Muscle layer of colon (tissue), 2 donors: ENCODE results near the gene STPG4.

Source experiments
- H3K27ac ChIP-seq: one replicate; pipeline ENCODE4 v1.7.0; 2013; ENCODE audit warnings: low read depth, mild to moderate bottlenecking, low read length, moderate library complexity
- H3K27me3 ChIP-seq, 2 donors: one replicate each; pipeline ENCODE4 v1.7.0; 2013; ENCODE audit warnings: low read length in 2 of 2, mild to moderate bottlenecking in 2 of 2; ENCODE audit not compliant: insufficient read depth in 2 of 2, control insufficient read depth in 1 of 2
- H3K36me3 ChIP-seq: one replicate; pipeline ENCODE4 v1.7.0; 2013; ENCODE audit warnings: mild to moderate bottlenecking, low read length; ENCODE audit not compliant: insufficient read depth
- H3K4me1 ChIP-seq: one replicate; pipeline ENCODE4 v1.7.0; 2013; ENCODE audit warnings: mild to moderate bottlenecking, low read length; ENCODE audit not compliant: insufficient read depth
- H3K4me3 ChIP-seq, 2 donors: one replicate each; pipeline ENCODE4 v1.7.0; 2013; ENCODE audit warnings: low read length in 2 of 2, low read depth in 1 of 2, mild to moderate bottlenecking in 1 of 2, moderate library complexity in 1 of 2
- H3K9ac ChIP-seq: one replicate; pipeline ENCODE4 v1.7.0; 2013; ENCODE audit warnings: low read length
- H3K9me3 ChIP-seq: one replicate; pipeline ENCODE4 v1.7.0; 2013; ENCODE audit warnings: mild to moderate bottlenecking, low read length
- donor health status: abdominal sarcoma.
- donor health status: Adenocarcinoma of cecum.

Gene STPG4

GRCh38 chr2:47043891-47044239, 111.2 kb downstream of the STPG4 start:
- Histone ChIP-seq H3K4me1 (peaks cover 53% of the 10 kb centered on the region), H3K27ac (peak overlapping the region; percentile 66), H3K36me3 (peaks cover 29% of the 10 kb centered on the region), H3K4me3 (peak overlapping the region in 1 of 2 donors; percentile 11), H3K9ac (no peak overlapping the region), H3K9me3 (no peaks in the 10 kb centered on the region), H3K27me3 (no peaks in the 10 kb centered on the region)

- Histone ChIP-seq H3K4me3 (peak overlapping the region in 1 of 2 donors; percentile 11), H3K27ac (peak overlapping the region; percentile 66), H3K9me3 (no peaks in the 10 kb centered on the region), H3K27me3 (no peaks in the 10 kb centered on the region), H3K4me1 (peaks cover 56% of the 10 kb centered on the region), H3K9ac (peak overlapping the region; percentile 41), H3K36me3 (peaks cover 29% of the 10 kb centered on the region)
Observed at GRCh38 chr2:47043142-47043890, 111.8 kb downstream of the STPG4 start.

- H3K27ac ChIP-seq = peak overlapping the region; percentile 66
- no peak overlapping the region for H3K4me3 ChIP-seq
- H3K36me3 ChIP-seq = peaks cover 22% of the 10 kb centered on the region
- no peaks in the 10 kb centered on the region for H3K9me3 ChIP-seq
- H3K9ac ChIP-seq = no peak overlapping the region
- H3K27me3 ChIP-seq = no peaks in the 10 kb centered on the region
- H3K4me1 ChIP-seq = peaks cover 56% of the 10 kb centered on the region
Observed at GRCh38 chr2:47041891-47042684, 113.0 kb downstream of the STPG4 start.

- Histone ChIP-seq H3K4me3 (no peak overlapping the region), H3K4me1 (peaks cover 66% of the 10 kb centered on the region), H3K27me3 (no peaks in the 10 kb centered on the region), H3K27ac (peak overlapping the region; percentile 61), H3K36me3 (peaks cover 16% of the 10 kb centered on the region), H3K9me3 (no peaks in the 10 kb centered on the region), H3K9ac (peak overlapping the region; percentile 27)
Observed at GRCh38 chr2:47041063-47041462, 114.0 kb downstream of the STPG4 start.

GRCh38 chr2:47040651-47041050, 114.5 kb downstream of the STPG4 start:
- peak overlapping the region; percentile 27 for H3K9ac ChIP-seq

GRCh38 chr2:47039913-47040562, 115.1 kb downstream of the STPG4 start:
- Histone ChIP-seq H3K4me1 (peaks cover 77% of the 10 kb centered on the region), H3K27ac (peak overlapping the region; percentile 61), H3K27me3 (no peaks in the 10 kb centered on the region), H3K4me3 (no peak overlapping the region), H3K9ac (no peak overlapping the region), H3K36me3 (peaks cover 16% of the 10 kb centered on the region), H3K9me3 (no peaks in the 10 kb centered on the region)

More at GRCh38 chr2:47040651-47041050, 114.5 kb downstream of the STPG4 start:
- H3K36me3 ChIP-seq = peaks cover 16% of the 10 kb centered on the region
- H3K4me1 ChIP-seq = peaks cover 71% of the 10 kb centered on the region
- no peaks in the 10 kb centered on the region for H3K27me3 ChIP-seq
- H3K27ac ChIP-seq = peak overlapping the region; percentile 61
- H3K9me3 ChIP-seq = no peaks in the 10 kb centered on the region
- no peak overlapping the region for H3K4me3 ChIP-seq

GRCh38 chr2:47039489-47039870, 115.6 kb downstream of the STPG4 start:
- H3K4me1 ChIP-seq = peaks cover 82% of the 10 kb centered on the region
- H3K4me3 ChIP-seq = no peak overlapping the region
- H3K36me3 ChIP-seq = peaks cover 15% of the 10 kb centered on the region
- peak overlapping the region; percentile 61 for H3K27ac ChIP-seq
- no peaks in the 10 kb centered on the region for H3K27me3 ChIP-seq
- no peak overlapping the region for H3K9ac ChIP-seq
- no peaks in the 10 kb centered on the region for H3K9me3 ChIP-seq

GRCh38 chr2:47038656-47039488, 116.2 kb downstream of the STPG4 start:
- Histone ChIP-seq H3K27ac (peak overlapping the region; percentile 61), H3K4me1 (peaks cover 85% of the 10 kb centered on the region), H3K4me3 (peak overlapping the region in 1 of 2 donors; percentile 24)

GRCh38 chr2:47037678-47038077, 117.4 kb downstream of the STPG4 start:
- H3K4me1 ChIP-seq = peaks cover 85% of the 10 kb centered on the region
- H3K27ac ChIP-seq = no peak overlapping the region
- no peak overlapping the region for H3K4me3 ChIP-seq
- H3K27me3 ChIP-seq = no peaks in the 10 kb centered on the region
- no peak overlapping the region for H3K9ac ChIP-seq
- no peaks in the 10 kb centered on the region for H3K9me3 ChIP-seq
- peaks cover 11% of the 10 kb centered on the region for H3K36me3 ChIP-seq

More at GRCh38 chr2:47038656-47039488, 116.2 kb downstream of the STPG4 start:
- Histone ChIP-seq H3K36me3 (peaks cover 11% of the 10 kb centered on the region), H3K9me3 (no peaks in the 10 kb centered on the region), H3K9ac (peak overlapping the region; percentile 17), H3K27me3 (no peaks in the 10 kb centered on the region)
